Erythroblast (primary cell): ENCODE measurements around the gene TTC7B.

Experiments used
- GATA1 ChIP-seq: IDR thresholded peaks from 2 replicates; pipeline ENCODE4 v1.6.1; 2011; ENCODE audit warnings: low read depth, mild to moderate bottlenecking, control low read depth, low read length, moderate library complexity
- POLR2A ChIP-seq: IDR thresholded peaks from 2 replicates; pipeline ENCODE4 v1.6.1; 2011; ENCODE audit warnings: mild to moderate bottlenecking, low read length

- no peak for TF ChIP-seq POLR2A
- TF ChIP-seq GATA1: no peak
Observed at GRCh38 chr14:90613453-90613852, 202.8 kb downstream of the TTC7B start.
